Activated CD4-positive, alpha-beta T cell treated with anti-CD3 and anti-CD28 coated beads for 4 hours (primary cell): ENCODE measurements around the gene PITRM1.

Experiments used
- DNase-seq, 2 donors: peaks; one replicate each; pipeline ENCODE4 v3.0.0-alpha.2; 2020

Gene PITRM1

DNA sequence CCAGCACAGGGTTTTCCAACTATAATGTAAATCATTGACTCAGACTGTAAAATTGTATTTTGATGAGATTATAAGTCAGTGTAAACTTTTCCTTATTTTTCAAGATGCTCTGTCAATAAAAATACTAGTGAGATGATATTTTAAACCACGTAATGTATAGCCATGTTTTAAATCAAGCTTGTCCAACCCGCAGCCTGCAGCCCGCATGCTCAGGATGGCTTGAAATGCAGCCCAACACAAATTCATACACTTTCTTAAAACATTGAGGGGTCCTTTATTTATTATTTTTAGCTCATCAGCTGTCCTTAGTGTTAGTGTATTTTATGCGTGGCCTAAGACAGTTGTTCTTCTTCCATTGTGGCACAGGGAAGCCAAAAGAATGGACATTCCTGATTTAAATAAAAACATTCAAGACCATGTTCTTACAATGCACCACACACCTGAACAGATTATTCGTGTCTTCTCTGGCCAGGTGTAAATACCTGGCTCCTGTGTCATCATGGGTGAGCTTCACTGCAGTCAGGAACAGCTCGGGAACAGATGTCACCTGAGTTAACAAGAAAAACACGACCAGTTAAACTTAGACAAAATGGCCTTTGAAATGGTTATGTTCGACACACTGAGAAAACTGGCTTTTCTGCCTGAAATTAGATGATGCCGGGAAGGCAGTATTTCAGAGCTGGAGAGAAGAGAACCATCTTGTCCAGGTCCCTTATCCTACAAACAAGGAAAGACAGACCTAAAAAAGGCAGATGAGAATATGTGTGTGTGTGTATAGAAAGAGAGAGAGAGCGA lies 5.9 kb downstream of the PITRM1 start:
- no peak for DNase-seq

DNA sequence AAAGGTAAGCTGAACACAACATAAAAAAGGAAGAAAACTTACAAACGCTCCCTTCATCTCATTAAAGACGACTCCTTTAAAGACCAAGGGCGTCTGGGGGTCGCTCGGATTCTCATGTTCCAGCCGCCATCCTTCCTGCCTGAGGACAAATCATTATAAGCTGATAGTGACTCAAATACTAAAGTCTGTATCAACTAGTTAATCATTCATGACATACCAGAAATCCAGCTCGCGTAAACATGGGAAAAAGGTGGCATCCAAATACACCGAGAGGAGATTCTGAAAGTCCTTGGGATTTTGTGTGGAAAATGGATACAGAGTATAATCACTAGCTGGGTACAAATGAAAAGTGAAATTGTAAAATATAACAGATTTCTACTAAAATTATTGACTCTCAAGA lies 7.4 kb downstream of the PITRM1 start:
- DNase-seq: no peak

DNA sequence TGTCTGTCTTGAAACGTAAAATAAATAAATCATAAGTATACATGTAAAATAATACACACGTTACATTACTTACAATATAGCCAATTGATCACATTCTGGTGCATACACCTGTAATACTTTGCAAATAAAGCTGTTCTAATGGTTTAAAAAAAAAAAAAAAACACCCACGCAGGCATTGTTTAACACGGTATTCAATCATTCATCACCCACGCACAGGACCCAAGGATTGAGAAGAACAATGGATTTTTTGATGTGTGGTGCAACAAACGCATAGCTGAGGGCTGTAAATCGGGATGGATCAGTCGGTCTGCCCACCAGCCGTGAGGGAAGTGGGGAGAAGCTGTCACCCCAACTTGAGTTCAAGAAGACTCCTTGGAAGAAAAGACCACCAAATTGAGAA lies 8.7 kb downstream of the PITRM1 start:
- no peak for DNase-seq

DNA sequence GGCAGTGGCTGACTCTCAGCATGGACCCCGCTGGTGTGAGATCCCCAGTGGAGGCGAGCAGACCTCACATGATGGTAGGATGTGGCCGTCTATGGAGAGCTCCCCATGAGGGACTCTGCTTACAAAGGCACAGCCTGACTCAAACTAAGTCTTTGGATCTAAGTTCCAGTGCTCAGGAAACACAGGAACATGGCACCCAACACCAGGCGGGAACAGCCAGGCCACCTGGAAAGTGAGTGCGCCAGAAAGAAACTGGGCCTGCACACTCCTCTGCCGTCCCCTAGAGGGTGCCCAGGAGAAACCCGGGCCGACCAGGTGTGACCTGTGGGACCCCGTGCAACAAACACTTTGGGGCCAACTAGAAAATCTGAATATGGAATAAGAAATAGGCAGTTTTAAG lies 10.0 kb downstream of the PITRM1 start:
- no peak for DNase-seq

DNA sequence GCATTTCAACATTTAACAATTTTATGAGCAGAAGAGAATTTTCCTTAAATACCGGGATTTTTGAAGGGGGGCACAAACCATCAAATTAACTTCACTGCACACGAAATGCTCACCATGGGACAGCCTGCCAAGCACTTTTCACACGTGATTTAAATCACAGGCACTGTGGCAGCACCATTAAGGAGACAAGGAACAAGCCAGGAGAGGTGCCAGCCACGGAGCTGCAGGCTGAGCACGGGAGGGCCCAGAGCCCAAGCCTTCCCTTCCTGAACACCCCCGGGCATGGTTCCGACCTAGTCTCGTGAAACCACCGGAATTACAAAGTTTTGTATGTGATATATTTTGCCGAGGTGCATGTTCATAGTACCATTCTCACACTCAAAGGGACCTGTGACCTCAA lies 13.4 kb downstream of the PITRM1 start:
- DNase-seq: no peak

DNA sequence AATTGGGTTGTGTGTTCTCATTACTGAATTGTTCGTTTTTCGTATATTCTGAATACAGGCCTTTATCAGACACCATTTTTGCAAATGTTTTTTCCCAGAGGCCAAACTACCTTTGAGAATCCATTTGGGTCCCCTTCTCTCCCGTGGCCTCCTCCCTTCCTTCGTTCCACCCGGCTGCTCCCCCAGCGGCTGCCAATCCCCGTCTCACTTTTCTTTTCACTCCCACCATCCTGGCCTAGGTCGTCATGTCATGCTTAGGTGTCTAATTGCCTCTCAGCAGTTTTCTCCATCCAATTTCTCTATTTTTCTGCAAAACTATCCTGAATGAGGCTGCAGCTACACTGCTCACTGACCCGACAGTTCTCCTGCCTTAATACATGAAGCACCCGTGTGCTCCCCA lies 17.9 kb downstream of the PITRM1 start:
- no peak for DNase-seq

DNA sequence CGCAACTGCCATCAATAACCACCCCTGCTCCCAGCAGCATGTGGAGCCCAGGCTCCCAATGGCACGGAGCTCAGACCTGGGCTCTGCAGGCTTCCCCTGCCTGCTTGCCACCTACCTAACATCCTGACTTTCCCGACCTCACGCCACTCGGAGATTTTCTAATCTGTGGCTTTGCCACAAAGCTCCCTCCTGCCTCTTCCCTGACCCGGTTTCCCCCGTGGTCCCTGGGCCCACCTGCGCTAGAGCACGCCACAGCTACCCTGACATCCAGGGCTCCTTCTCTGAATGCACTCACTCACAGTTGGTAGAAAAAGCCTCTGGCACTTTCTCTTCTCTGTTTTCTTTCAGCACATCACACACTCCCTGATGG lies 20.0 kb downstream of the PITRM1 start:
- no peak for DNase-seq

DNA sequence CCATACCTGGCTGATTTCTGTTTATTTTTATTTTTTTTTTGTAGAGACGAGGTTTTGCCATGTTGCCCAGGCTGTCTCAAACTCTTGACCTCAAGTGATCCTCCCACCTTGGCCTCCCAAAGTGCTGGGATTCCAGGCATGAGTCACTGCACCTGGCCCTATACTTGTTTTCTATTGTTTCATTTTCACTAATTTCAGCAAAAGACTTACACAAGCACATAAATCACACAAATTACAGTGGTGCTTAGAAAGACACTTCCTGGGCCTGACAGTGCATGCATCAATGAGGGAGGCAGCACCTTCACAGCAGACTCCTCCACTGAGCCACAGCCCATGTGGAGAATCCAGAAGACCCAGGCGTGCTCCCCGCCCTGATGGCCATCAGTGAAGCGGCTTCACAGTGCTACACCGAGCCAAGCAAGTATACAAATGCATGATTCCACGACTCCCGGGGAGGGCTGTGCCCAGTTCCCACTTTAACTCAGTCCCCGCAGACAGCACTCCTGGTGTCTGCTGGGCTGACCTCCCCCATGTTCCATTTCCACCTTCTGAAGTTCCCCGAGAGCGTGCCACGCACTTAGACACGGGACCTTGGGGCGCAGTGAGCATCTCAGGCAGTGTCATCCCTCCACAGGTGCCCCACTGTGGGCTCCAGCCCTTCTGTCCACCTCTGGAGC lies 20.6 kb downstream of the PITRM1 start:
- no peak for DNase-seq

DNA sequence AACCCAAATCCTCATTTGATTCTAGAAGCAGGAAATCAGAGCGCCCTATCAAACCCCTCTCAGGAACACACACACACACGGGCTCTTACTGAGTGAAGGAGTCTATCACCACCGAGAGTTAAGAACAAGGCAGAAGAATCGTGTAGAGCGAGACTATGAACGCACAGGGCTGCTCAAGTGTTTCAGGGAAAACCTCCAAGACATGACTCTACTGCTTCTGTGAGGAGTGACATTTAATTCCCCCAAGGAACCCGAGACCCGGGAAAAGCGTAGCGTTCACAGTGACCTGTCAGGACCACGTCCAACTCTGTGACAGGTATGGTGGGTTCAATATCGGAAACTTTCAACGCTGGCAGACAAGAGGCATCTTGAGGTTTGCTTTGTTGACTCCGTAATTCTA lies 21.6 kb downstream of the PITRM1 start:
- no peak for DNase-seq

DNA sequence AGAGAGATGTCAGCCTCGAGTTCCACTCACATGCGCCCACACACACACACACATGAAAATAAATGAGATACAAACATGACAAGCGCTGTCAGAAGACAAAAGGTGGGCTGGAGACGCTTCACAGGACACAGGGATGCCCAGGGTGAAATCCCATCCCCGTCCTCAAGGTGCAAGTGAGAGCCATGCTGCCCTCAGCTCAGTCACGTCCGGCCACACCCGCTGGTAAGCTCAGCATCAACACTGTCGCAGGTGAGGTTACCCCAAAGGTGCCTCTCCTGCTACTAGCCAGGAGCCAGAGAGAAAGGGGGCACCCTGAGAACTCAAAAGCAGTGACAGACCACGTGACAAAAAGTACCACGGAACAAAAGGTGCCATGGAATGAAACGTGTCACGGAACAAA lies 22.2 kb downstream of the PITRM1 start:
- DNase-seq: no peak

DNA sequence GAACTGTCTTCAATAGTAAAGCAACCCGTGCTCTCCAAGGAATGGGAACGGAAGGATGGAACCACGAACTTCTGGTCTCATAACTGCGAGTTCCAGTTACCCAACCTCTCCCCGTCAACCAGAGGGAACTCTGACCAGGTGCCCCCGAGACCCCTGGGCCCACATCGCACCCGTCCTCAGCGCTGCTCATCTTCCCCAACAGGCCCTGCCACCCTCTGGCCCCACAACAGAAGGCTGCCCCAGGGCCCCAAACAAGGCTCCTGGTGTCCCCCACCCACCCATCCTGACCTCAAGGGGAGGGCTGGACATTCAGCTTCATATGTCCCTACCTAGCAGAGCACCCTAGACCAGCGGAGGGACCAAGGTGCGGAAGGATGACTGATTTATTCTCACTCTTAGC lies 22.7 kb downstream of the PITRM1 start:
- no peak for DNase-seq

DNA sequence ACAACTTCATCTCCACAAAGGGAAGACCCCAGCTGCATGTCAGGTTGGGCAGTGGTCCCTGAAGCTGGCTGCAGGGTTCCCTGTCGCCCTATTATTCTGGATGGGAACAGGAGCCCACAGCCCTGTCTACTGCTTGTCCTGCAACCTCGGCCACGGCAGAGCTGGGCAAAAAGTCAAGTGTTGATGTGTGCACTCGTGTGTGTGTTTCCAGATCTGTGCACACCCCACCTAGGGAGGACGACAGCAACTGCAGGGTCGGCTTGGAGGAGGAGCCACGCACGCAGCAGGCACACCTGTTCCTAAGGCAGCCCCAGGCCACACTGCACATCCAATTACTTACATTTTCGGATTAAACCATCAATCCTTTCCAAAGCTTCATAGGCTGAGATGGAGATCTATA lies 23.6 kb downstream of the PITRM1 start:
- DNase-seq: no peak

DNA sequence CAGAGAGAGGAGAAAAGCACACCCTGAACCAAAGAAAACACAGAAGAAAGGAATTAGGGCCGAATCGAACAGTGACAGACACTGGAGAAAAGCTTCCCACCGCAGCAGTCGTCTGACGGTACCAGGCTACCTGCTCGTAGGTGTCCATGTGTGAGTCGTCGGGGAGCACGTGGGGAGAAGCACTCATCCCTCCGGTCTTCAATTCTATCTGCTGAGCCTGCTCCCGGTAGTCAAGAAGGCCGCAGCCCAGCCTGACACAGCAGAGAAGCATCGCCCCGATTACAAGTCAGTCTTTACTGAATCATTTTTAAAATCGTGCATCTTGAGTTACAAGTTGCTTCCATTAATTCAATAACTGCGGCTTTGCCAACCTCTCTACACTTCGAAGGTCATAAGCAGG lies 24.5 kb downstream of the PITRM1 start:
- DNase-seq: no peak

DNA sequence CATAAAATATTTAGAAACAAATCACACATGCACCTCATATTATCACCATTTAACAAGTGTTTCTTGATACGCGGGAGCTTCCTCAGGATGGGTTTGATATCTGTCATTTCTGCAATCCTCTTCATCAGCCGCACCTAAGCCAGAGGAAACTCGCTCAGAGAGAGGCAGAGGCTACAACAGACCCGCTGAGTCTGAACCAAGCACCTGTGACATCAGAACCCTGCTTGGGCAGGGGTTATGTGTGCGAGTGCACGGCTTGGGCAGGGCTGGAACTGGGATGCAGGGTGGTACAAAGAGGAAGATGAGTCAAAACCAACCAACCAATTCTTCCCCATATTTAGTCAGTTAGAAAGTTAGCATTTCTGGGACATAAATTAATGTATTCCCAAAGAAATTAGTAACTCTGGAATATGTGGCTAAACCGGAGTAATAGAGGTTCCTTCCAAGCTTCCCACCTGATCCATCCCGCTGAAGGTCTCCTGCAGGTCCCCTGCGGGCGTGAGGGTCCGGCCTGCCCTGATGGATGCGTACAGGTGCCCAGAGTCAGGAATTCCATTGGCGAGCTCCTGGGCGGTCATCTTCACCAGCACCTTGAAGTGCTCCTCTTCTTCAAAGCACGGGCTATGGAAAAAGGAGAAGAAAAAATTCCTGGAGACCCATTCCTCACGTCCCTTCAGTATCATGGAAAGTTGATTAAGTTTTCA lies 25.3 kb downstream of the PITRM1 start:
- DNase-seq: no peak

DNA sequence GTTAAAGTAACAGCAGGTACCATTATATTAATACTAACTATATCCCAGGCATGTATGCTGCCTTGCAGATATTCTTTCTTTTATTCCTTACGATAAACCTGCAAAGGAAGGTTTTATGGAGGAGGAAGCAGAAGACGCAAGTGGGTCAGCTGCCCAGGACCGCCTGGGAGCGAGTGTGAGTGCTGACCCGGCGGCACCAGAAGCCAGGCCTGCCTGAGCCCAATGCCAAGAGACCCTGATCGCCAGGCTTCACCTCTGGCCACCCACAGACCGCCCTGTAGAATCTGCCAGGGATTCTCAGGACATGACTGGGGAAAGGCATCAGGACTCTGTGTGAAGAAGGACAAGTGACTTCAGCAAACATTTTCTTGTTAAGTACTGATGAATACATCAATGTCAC lies 26.3 kb downstream of the PITRM1 start:
- no peak for DNase-seq

DNA sequence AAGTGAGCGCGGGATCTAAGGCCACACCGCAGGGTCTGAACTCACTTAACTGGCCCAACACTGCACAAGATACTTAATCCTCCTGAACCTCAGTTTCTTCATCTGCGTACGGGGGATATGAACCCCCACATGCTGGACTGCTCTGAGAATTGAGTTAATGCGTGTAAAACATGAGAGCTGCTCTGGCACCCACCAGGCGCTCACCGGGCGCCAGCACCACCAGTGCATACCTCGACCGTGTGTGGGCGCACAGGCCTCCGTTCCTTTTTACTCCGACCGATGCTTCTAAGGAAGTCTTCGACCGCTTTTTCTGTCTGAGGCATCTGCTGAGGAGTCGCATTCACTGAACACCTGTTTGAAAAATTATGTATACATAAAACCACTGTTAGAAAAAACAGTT lies 27.2 kb downstream of the PITRM1 start:
- DNase-seq: no peak

DNA sequence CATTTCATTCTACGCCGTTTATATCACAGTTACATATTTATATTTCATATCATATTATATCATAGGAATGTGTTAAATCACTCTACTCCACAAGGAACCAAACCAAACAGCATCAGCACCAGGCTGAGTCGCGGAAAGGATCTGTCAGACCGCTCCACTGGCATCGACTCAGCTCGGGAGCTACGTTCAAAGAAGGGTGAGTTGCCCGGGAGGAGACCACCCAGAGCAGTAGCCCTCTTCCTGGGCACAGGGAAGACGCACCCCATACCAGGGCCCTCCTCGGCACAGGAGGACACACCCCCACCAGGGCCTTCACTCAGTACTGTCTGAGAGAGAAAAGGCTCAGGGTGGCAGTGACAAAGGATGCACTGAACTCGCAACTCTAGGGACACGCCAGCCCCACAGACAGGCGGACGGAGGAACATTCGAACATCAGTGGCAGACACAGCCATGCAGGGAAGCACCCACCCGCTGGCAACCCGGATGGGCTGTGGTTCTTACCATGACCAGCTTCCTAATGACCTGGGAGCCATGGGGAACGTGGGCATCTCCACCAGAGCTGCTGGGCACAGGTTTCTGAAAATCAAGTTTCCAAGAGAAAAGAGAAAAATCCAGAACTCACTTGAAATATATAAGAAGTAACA lies 28.7 kb downstream of the PITRM1 start:
- DNase-seq: no peak

DNA sequence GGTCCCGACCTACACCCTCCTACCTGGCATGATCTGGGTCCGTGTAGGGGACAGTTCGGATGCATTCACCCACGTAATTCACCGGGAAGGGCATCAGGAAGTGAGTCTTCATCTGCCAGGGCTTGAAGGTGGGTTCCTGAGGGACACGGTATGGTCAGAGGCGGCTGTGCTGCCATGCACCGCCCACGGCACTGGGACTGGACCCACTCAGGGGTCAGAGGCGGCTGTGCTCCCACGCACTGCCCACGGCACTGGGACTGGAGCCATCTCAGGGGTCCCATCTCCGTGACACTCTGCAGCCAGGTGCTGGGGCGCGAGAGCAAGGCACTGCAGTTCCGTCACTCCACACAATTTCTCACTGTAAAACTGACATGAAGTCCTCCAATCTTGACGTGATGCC lies 29.2 kb downstream of the PITRM1 start:
- no peak for DNase-seq

DNA sequence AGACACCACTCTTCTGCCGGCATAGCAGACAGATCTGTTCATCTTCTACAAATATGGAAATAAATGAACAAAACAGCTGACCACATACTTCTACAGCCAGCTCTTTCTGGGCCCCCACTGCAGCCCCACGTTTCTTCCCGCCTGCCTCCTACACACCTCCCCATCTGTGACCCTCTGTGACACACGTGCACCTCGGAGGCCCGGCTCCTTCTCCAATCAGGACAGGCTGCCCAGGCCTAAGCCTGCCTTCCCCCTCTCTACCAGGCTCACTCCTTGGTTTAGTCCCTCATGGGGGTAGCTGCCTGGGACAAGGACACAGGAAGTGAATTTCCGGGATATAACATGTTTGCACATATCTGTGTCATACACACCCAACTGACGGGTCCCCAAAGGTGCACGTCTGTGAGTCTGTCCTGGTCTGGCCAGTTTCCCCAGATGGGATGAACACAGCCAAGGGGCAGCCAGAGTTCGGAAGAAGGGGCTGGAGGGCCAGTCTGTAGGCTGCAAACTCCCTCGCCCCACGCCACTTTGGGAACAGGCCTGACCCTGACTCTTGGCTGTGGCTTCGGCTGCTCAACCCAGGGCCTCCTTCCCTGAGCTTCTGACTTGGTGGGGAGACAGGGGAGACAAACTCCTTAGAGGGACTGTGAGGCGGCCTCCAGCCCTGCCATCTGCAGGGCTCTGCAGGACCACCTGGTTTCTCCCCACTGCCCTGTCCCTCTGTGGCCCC lies 30.3 kb downstream of the PITRM1 start:
- DNase-seq: no peak

DNA sequence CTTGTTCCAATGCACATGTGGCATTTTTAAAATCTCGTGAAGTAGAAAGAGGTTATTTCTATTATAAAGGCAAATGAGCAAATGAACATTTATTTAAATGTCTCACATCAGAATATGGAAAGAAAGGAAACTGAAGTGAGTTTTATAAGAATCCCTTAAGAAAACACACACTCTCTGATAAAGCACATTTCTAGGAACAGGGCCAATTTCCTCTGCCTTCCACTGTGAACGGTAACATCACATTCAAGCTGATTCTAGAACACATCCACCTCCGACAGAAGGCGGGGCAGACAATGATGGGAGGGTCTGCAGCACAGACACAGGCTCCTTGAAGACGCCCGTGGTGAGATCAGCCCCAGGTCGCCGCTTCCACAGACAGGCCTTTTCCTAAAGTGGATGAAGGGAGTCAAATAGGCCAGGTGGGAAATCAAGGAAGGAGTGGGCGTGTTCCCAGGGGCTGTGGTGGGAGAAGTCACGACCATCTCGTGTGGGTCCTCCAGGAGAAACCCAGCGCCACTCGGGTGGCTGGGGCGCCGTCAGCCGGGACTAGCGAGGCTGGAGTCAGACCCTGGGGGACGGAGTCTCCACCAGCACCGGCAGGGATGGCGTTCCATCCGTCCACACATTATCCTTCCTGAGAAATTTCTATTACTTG lies 31.1 kb downstream of the PITRM1 start:
- no peak for DNase-seq

DNA sequence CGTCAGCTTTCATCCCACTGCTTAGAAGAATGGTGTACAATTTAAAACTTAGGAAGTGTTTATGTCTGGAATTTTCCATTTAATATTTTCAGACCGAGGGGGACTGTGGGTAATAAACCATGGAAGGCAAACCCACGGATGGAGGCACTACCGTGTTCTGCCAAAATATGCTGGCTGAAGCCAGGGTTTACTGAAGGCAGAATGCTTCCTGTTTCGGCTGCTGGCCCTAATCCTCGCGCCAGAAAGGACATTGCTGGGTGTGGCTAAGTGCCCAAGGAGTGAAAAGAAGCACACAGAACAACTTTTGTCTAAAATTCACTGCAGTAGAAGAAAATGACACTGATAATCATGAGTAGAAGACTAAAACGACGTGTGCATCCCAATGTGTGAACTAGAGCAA lies 32.3 kb downstream of the PITRM1 start:
- no peak for DNase-seq

DNA sequence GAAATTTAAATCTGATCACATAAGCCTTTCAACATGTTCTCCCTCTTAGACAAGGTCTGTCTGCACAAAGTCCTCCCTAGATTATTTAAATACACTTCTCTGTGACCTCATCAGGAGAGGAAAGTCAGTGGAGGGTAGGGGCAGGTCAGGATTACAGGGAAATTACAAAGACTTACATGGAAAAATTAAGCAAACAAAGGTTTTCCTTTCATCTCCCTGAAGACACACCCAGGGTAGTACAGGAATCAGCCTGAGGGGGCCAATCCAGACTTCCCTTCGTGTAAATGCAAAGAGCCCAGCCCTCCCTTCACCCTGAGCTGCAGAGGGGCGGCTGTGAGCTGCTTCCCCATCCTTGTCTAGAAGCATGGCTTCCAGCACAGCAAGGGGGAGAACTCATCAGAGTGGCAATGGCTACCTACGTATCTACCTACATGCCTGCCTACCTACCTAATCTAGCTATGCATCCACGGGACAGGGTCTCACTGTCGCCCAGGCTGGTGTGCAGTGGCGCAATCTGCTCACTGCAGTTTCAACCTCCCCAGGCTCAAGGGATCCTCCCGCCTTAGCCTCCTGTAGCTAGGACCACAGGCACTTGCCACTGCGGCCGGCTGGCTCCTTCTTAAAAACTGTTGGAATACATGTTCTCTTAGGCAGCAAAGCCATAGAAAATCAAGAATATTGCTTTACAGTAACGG lies 33.2 kb downstream of the PITRM1 start:
- DNase-seq: no peak
